Fibroblast of mammary gland (primary cell): ENCODE measurements around the gene MGAT5.

Source experiments
- DNase-seq: peaks from one replicate; pipeline ENCODE4 v3.0.0-alpha.2; 2010; ENCODE audit warnings: low read depth
- H3K4me3 ChIP-seq: 2 replicates; pipeline ENCODE4 v1.5.1; 2011; ENCODE audit warnings: low read depth, mild to moderate bottlenecking, low read length, moderate library complexity; ENCODE audit not compliant: control insufficient read depth
- CTCF ChIP-seq: conservative IDR thresholded peaks from 2 replicates; pipeline ENCODE4 v1.5.1; 2011; ENCODE audit warnings: low read depth, low read length, inconsistent platforms; ENCODE audit not compliant: control insufficient read depth, insufficient read depth

The MGAT5 gene

GRCh38 chr2:134448650-134449049 lies 194.8 kb downstream of the MGAT5 start:
- no peak for TF ChIP-seq CTCF
- no peak overlapping the region for H3K4me3 ChIP-seq
- no peak for DNase-seq

DNA sequence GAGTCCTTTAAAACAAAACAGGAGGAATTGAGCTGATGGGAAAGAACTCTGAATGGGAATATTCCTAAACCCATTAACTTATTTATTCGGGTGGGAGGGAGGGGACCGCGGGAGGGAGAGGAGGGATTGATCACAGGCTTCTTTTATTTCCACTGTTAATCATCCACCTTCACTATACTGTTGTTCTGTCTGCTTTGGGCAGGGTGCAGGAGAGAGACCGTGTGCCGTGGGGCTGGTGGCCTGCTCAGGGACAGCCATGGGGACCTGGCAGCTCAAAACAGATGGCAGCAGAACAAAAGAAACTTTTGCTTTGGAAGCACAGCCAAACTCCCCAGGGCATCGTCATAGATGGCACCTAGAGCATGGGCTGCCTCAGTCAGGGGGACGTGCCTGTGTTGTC lies 195.3 kb downstream of the MGAT5 start:
- TF ChIP-seq CTCF = no peak
- H3K4me3 ChIP-seq = no peak overlapping the region
- no peak for DNase-seq

GRCh38 chr2:134449751-134450513 lies 196.1 kb downstream of the MGAT5 start:
- H3K4me3 ChIP-seq = no peak overlapping the region
- no peak for TF ChIP-seq CTCF

DNA sequence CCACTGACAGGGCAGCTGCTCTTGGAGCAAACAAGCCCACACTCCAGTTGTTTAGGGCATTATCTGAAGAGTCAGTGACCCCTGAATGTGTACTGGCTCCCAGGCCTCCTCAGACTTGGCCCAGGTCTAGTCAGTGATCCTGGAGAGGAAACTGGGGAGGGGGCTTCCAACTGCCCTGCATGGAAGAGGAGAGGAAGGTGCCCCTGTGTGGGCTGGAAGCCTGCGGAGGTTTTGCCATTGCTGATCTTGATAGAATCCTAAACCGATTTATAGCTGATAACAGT lies 197.4 kb downstream of the MGAT5 start:
- no peak for TF ChIP-seq CTCF
- DNase-seq = no peak
- no peak overlapping the region for H3K4me3 ChIP-seq

More at GRCh38 chr2:134449751-134450513, 196.1 kb downstream of the MGAT5 start:
- no peak for DNase-seq

DNA sequence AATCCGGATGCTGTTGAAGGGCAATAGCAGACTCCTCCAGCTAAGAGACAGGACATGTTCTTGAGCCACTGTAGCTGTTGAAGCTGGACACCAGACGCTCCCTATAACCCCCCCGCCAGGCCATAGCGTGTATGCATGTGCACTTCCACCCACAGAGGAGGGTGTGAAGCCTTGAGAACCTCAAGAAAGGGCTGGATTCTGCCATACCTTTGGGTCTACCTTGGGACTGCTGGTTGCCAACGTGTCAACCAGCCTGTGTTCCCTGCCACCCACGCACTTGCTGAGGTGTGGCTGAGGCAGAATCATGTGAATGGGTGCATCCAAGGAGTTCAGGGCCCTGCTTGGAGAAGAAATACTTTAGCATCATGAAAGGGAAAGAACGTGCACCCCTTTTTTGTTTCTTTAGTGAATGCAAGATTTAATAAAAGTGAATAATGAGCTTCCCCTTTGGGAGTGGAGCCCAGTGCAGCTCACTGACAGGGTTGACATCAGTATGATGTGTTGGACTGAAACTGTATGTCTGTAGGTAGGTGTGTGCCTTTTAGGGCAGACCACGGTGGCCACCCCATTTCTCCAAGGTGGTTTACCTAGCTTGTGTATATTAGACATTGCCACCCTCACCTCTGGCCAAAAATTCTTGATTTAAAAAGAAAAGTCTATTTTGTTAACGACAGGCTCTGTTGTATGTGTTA lies 198.3 kb downstream of the MGAT5 start:
- DNase-seq = no peak
- TF ChIP-seq CTCF = no peak
- H3K4me3 ChIP-seq = no peak overlapping the region

- no peak overlapping the region for H3K4me3 ChIP-seq
- no peak for TF ChIP-seq CTCF
- no peak for DNase-seq
Measured at GRCh38 chr2:134453476-134453875, 199.6 kb downstream of the MGAT5 start.

DNA sequence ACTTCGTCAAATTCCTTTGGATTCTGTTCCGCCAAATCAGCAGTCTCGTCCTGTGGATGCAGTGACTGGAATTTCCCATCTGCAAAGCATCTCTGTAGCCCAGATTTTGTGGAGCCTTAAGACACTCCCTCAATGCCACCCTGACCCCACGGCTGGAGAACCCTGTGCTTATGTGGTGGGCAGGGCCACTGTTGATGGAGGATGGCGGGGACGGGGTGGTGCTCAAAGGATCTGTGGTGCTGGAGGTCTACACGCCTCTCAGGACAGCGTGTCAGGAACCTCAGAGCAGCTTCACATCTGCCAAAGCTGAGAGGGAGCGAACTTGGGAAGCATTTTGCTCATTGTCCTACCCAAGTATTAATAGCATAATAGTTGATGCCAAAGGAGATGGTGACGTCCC lies 200.1 kb downstream of the MGAT5 start:
- H3K4me3 ChIP-seq = no peak overlapping the region
- no peak for TF ChIP-seq CTCF
- no peak for DNase-seq
